D721Med (cell line): ENCODE results near the gene FAM53B.

Experiments used
- DNase-seq: peaks from one replicate; pipeline ENCODE4 v3.0.0; 2011; ENCODE audit warnings: low spot score; ENCODE audit not compliant: insufficient read length
- FAIRE-seq: peaks from 2 replicates; lab custom pipeline; 2011; peaks lifted over from hg19 to GRCh38; lab: Jason Lieb, UNC
- TF ChIP-seq, protein P1 (sequence below): IDR thresholded peaks from 2 replicates; pipeline ENCODE4 v1.5.1; 2012; ENCODE audit warnings: mild to moderate bottlenecking, control low read depth; ENCODE audit not compliant: insufficient read depth; ENCODE audit errors: missing control alignments

The FAM53B gene

GRCh38 chr10:124648738-124649137 lies 95.4 kb downstream of the FAM53B start:
- FAIRE-seq (no peak), DNase-seq (no peak)
- TF ChIP-seq, protein P1, sequence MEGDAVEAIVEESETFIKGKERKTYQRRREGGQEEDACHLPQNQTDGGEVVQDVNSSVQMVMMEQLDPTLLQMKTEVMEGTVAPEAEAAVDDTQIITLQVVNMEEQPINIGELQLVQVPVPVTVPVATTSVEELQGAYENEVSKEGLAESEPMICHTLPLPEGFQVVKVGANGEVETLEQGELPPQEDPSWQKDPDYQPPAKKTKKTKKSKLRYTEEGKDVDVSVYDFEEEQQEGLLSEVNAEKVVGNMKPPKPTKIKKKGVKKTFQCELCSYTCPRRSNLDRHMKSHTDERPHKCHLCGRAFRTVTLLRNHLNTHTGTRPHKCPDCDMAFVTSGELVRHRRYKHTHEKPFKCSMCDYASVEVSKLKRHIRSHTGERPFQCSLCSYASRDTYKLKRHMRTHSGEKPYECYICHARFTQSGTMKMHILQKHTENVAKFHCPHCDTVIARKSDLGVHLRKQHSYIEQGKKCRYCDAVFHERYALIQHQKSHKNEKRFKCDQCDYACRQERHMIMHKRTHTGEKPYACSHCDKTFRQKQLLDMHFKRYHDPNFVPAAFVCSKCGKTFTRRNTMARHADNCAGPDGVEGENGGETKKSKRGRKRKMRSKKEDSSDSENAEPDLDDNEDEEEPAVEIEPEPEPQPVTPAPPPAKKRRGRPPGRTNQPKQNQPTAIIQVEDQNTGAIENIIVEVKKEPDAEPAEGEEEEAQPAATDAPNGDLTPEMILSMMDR = no peak

DNA sequence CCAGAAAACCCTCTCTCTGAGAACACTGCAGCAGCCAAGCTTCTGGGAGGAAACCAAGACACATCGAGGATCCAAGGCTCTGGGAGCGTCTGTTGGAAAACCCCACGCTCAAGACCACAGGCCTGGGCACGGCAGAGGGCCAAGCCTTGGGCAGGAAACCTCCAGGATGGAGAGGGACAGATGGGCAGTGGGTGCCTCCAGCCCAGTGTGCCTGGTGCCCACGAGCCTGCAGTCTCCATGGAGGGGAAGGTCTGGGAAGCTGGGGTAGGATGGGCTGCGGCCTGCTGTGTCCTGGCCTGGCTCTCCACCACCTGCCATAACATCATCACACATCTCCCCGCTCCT lies 96.1 kb downstream of the FAM53B start:
- TF ChIP-seq, protein P1 = no peak
- FAIRE-seq = no peak
- no peak for DNase-seq

GRCh38 chr10:124647421-124648130 lies 96.6 kb downstream of the FAM53B start:
- TF ChIP-seq, protein P1 = no peak
- DNase-seq (no peak), FAIRE-seq (no peak)

GRCh38 chr10:124646483-124647352 lies 97.5 kb downstream of the FAM53B start:
- DNase-seq (no peak), FAIRE-seq (no peak)
- TF ChIP-seq, protein P1 = no peak

DNA sequence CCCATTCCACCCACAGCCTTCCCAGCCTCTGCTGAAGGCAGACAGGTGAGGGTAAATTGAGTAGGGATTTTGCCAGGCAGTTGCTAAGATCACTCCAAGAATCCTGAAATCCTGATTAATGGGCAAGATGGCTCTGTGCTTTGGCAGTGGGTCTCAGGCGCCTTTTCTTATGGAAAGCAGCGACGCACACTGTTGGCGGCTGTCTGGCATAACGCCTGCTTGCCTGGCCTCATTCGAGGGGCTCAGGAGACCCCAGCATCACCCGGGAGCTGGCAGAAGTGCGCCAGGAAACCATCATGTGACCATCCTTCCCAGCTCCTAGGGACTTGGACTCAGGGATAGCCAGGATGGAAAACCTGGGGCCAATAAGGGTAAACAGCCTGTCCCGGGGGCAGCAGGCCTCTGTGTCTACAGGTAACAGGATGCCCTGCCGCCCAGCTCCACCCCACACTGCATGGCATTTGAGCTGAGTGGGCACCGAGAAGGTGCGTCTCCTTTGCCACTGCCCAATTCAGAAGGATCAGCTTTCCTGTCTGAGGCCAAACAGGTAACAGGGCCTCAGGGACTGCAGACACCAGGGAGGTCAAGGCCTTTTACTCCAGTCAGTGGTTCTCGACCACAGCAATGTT lies 98.6 kb downstream of the FAM53B start:
- DNase-seq (no peak), FAIRE-seq (no peak)
- TF ChIP-seq, protein P1 = no peak

- FAIRE-seq = no peak
- DNase-seq = no peak
Observed at GRCh38 chr10:124644771-124645415, 99.3 kb downstream of the FAM53B start.

More at GRCh38 chr10:124644771-124645415, 99.3 kb downstream of the FAM53B start:
- TF ChIP-seq, protein P1 = no peak
